ENCODE data around the gene LHFPL3.

- TF ChIP-seq CTCF (IDR thresholded peaks at IDR 0.05), result peak; percentile 85 to 92 (median 86)
- no peak for TF ChIP-seq EP300 (IDR thresholded peaks at IDR 0.05)
- no peak for TF ChIP-seq POLR2A (IDR thresholded peaks at IDR 0.05; ENCODE audit: low read depth)
- TF ChIP-seq POLR2AphosphoS5 (IDR thresholded peaks at IDR 0.05), result peak; percentile 4 to 41
Observed at GRCh38 chr7:104883718-104884452, 555.5 kb downstream of the LHFPL3 start.

Measured in esophagus muscularis mucosa (tissue), 4 donors.